Measurements from ENCODE around the gene RBMS3.

GRCh38 chr3:29503958-29504357 lies 223.1 kb downstream of the RBMS3 start:
- no peak for TF ChIP-seq CTCF (IDR thresholded peaks at IDR 0.05)
- TF ChIP-seq POLR2A (IDR thresholded peaks at IDR 0.05): no peak
